ENCODE measurements around the gene VPS51.
A peak's percentile ranks its signal among the peaks of the same experiment; 100 is the strongest.

The VPS51 gene

GRCh38 chr11:65077451-65077850, 18.6 kb upstream of the VPS51 start:
- DNase-seq: peak; percentile 43 to 57 (median 46)

- peak; percentile 57 to 70 (median 66) for DNase-seq
Observed at GRCh38 chr11:65078151-65078550, 17.9 kb upstream of the VPS51 start.

GRCh38 chr11:65078786-65079342, 17.1 kb upstream of the VPS51 start:
- DNase-seq: no peak

GRCh38 chr11:65083134-65083833, 12.7 kb upstream of the VPS51 start:
- DNase-seq: no peak

GRCh38 chr11:65083834-65084597, 12.0 kb upstream of the VPS51 start, which contains the start of the genes CDCA5 and ZFPL1:
TSS of gene CDCA5 (minus strand) at chr11:65084040. CDS start at chr11:65083978, 62 bp downstream.
TSS of gene ZFPL1 (plus strand) at chr11:65084222. CDS start at chr11:65084699, 477 bp downstream.
- peak; percentile 97 to 99 (median 98) for DNase-seq

GRCh38 chr11:65084598-65085375, 11.2 kb upstream of the VPS51 start:
- DNase-seq: no peak

- DNase-seq: peak; percentile 31 to 45 (median 38)
Observed at GRCh38 chr11:65085446-65085845, 10.6 kb upstream of the VPS51 start.

- no peak for DNase-seq
Observed at GRCh38 chr11:65086809-65087208, 9.2 kb upstream of the VPS51 start.

GRCh38 chr11:65087216-65087615, 8.8 kb upstream of the VPS51 start:
- DNase-seq: no peak

- no peak for DNase-seq
Observed at GRCh38 chr11:65087827-65088226, 8.2 kb upstream of the VPS51 start.

GRCh38 chr11:65089621-65090020, 6.4 kb upstream of the VPS51 start:
- DNase-seq: no peak

GRCh38 chr11:65090628-65091027, 5.4 kb upstream of the VPS51 start:
- DNase-seq: no peak

GRCh38 chr11:65095427-65095826, 587 bp upstream of the VPS51 start:
- no peak for DNase-seq

GRCh38 chr11:65096926-65097325, 912 bp downstream of the VPS51 start:
- DNase-seq: no peak

GRCh38 chr11:65100674-65101350, 4.8 kb downstream of the VPS51 start:
- DNase-seq: no peak

- no peak for DNase-seq
Observed at GRCh38 chr11:65102142-65103095, 6.4 kb downstream of the VPS51 start.

- no peak for DNase-seq
Observed at GRCh38 chr11:65103476-65103875, 7.5 kb downstream of the VPS51 start.

GRCh38 chr11:65104628-65105027, 8.6 kb downstream of the VPS51 start:
- DNase-seq: no peak

- no peak for DNase-seq
Observed at GRCh38 chr11:65107078-65107477, 11.1 kb downstream of the VPS51 start.

GRCh38 chr11:65107751-65108468, 11.9 kb downstream of the VPS51 start:
- DNase-seq: no peak
